Duodenal mucosa (tissue), 2 donors: Measurements from ENCODE around the gene TPRG1.

ENCODE experiments used
- H3K27ac ChIP-seq: one replicate; pipeline ENCODE4 v1.7.0; 2013; ENCODE audit warnings: low read depth, low read length
- H3K27me3 ChIP-seq, 2 donors: one replicate each; pipeline ENCODE4 v1.7.0; 2013; ENCODE audit warnings: low read length in 2 of 2, control low read depth in 1 of 2; ENCODE audit not compliant: insufficient read depth in 2 of 2, control insufficient read depth in 1 of 2
- H3K36me3 ChIP-seq, 2 donors: one replicate each; pipeline ENCODE4 v1.7.0; 2013; ENCODE audit warnings: low read length in 2 of 2, control low read depth in 1 of 2; ENCODE audit not compliant: insufficient read depth in 2 of 2, control insufficient read depth in 1 of 2
- H3K4me1 ChIP-seq, 2 donors: one replicate each; pipeline ENCODE4 v1.7.0; 2013; ENCODE audit warnings: low read length in 2 of 2, control low read depth in 1 of 2; ENCODE audit not compliant: insufficient read depth in 2 of 2, control insufficient read depth in 1 of 2
- H3K4me3 ChIP-seq, 2 donors: one replicate each; pipeline ENCODE4 v1.7.0; 2013; ENCODE audit warnings: low read length in 2 of 2, low read depth in 1 of 2
- H3K9ac ChIP-seq, 2 donors: one replicate each; pipeline ENCODE4 v1.7.0; 2013; ENCODE audit warnings: low read length in 2 of 2, low read depth in 1 of 2
- H3K9me3 ChIP-seq, 2 donors: one replicate each; pipeline ENCODE4 v1.7.0; 2013; ENCODE audit warnings: low read length in 2 of 2, control low read depth in 1 of 2; ENCODE audit not compliant: control insufficient read depth in 1 of 2

TPRG1 gene

GRCh38 chr3:189363590-189364255 lies 192.0 kb downstream of the TPRG1 start:
- H3K27me3 ChIP-seq: no peaks in the 10 kb centered on the region
- H3K4me3 ChIP-seq: no peak overlapping the region
- H3K27ac ChIP-seq: no peak overlapping the region
- no peaks in the 10 kb centered on the region for H3K4me1 ChIP-seq
- no peaks in the 10 kb centered on the region for H3K36me3 ChIP-seq
- H3K9ac ChIP-seq: no peak overlapping the region
- H3K9me3 ChIP-seq: no peaks in the 10 kb centered on the region

GRCh38 chr3:189365609-189366564 lies 194.1 kb downstream of the TPRG1 start:
- no peaks in the 10 kb centered on the region for H3K36me3 ChIP-seq
- no peak overlapping the region for H3K4me3 ChIP-seq
- H3K9me3 ChIP-seq: no peaks in the 10 kb centered on the region
- no peak overlapping the region for H3K27ac ChIP-seq
- H3K4me1 ChIP-seq: no peaks in the 10 kb centered on the region
- no peaks in the 10 kb centered on the region for H3K27me3 ChIP-seq
- H3K9ac ChIP-seq: no peak overlapping the region

- no peak overlapping the region for H3K27ac ChIP-seq
- no peak overlapping the region for H3K4me3 ChIP-seq
- no peaks in the 10 kb centered on the region for H3K4me1 ChIP-seq
- no peak overlapping the region for H3K9ac ChIP-seq
- no peaks in the 10 kb centered on the region for H3K36me3 ChIP-seq
- H3K27me3 ChIP-seq: no peaks in the 10 kb centered on the region
- H3K9me3 ChIP-seq: no peaks in the 10 kb centered on the region
Observed at GRCh38 chr3:189368384-189368783, 196.6 kb downstream of the TPRG1 start.

GRCh38 chr3:189369636-189370035 lies 197.9 kb downstream of the TPRG1 start:
- Histone ChIP-seq H3K27me3 (no peaks in the 10 kb centered on the region), H3K4me3 (no peak overlapping the region), H3K9ac (no peak overlapping the region), H3K27ac (no peak overlapping the region), H3K4me1 (no peaks in the 10 kb centered on the region), H3K9me3 (no peaks in the 10 kb centered on the region), H3K36me3 (no peaks in the 10 kb centered on the region)

- Histone ChIP-seq H3K36me3 (no peaks in the 10 kb centered on the region), H3K4me1 (no peaks in the 10 kb centered on the region), H3K9ac (no peak overlapping the region), H3K9me3 (peaks cover 0 to 2% of the 10 kb centered on the region in 2 donors), H3K4me3 (no peak overlapping the region), H3K27me3 (no peaks in the 10 kb centered on the region), H3K27ac (no peak overlapping the region)
Observed at GRCh38 chr3:189372243-189372642, 200.5 kb downstream of the TPRG1 start.
